Astrocyte (in vitro differentiated cells and primary cell): Measurements from ENCODE around the gene ITGB3BP.
"Not testable (repeated sequence)": the region's sequence is repeated elsewhere in the genome, so short reads cannot be mapped to it uniquely, and the experiment has no call there.

Experiments
- CTCF ChIP-seq: IDR thresholded peaks from 2 replicates; pipeline ENCODE4 v1.5.1; 2011; ENCODE audit warnings: low read depth, mild to moderate bottlenecking, inconsistent platforms, low read length, moderate library complexity; ENCODE audit not compliant: insufficient read depth
- EZH2 ChIP-seq: IDR thresholded peaks from 2 replicates; pipeline ENCODE4 v1.6.1; 2012; ENCODE audit warnings: mild to moderate bottlenecking, low read length, inconsistent platforms; ENCODE audit not compliant: insufficient read depth

GRCh38 chr1:63572686-63573085 is 49.7 kb upstream of the ITGB3BP start:
- not testable (repeated sequence) for TF ChIP-seq CTCF, EZH2
